ENCODE measurements around the gene CCDC85B.

DNA sequence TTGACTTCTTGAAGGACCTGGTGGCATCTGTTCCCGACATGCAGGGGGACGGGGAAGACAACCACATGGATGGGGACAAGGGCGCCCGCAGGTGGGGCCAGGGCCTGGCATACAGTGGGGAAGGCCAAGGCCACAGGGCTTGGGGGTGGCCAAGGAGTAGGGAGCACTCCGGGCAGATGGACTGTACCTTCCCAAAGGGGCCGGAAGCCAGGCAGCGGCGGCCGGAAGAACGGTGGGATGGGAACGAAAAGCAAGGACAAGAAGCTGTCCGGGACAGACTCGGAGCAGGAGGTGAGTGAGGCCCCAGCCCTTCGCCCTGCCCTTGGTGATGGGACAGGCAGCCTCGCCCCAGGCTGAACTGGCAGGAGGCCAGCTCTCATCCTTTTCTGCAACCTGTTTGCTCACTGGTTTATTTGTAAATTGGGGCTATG is 29.9 kb downstream of the CCDC85B start:
- TF ChIP-seq, protein P1, sequence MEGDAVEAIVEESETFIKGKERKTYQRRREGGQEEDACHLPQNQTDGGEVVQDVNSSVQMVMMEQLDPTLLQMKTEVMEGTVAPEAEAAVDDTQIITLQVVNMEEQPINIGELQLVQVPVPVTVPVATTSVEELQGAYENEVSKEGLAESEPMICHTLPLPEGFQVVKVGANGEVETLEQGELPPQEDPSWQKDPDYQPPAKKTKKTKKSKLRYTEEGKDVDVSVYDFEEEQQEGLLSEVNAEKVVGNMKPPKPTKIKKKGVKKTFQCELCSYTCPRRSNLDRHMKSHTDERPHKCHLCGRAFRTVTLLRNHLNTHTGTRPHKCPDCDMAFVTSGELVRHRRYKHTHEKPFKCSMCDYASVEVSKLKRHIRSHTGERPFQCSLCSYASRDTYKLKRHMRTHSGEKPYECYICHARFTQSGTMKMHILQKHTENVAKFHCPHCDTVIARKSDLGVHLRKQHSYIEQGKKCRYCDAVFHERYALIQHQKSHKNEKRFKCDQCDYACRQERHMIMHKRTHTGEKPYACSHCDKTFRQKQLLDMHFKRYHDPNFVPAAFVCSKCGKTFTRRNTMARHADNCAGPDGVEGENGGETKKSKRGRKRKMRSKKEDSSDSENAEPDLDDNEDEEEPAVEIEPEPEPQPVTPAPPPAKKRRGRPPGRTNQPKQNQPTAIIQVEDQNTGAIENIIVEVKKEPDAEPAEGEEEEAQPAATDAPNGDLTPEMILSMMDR (IDR thresholded peaks at IDR 0.05), result no peak
- TF ChIP-seq CBFB (CRISPR knock-in tag; IDR thresholded peaks at IDR 0.05; ENCODE audit: low read depth) (no peak), ELF4 (CRISPR knock-in tag; IDR thresholded peaks at IDR 0.05; ENCODE audit: low read depth) (no peak), ZNF219 (CRISPR knock-in tag; IDR thresholded peaks at IDR 0.05; ENCODE audit: borderline replicate concordance) (no peak), NR1H2 (CRISPR knock-in tag; IDR thresholded peaks at IDR 0.05) (no peak), FOXP1 (CRISPR knock-in tag; IDR thresholded peaks at IDR 0.05; ENCODE audit: borderline replicate concordance) (no peak), JUN (CRISPR knock-in tag; IDR thresholded peaks at IDR 0.05) (no peak), ETV6 (CRISPR knock-in tag; IDR thresholded peaks at IDR 0.05) (no peak), FOXK1 (CRISPR knock-in tag; IDR thresholded peaks at IDR 0.05) (no peak), CREB1 (CRISPR knock-in tag; IDR thresholded peaks at IDR 0.05) (no peak), CREM (CRISPR knock-in tag; IDR thresholded peaks at IDR 0.05) (no peak)
- TF ChIP-seq, protein P2, sequence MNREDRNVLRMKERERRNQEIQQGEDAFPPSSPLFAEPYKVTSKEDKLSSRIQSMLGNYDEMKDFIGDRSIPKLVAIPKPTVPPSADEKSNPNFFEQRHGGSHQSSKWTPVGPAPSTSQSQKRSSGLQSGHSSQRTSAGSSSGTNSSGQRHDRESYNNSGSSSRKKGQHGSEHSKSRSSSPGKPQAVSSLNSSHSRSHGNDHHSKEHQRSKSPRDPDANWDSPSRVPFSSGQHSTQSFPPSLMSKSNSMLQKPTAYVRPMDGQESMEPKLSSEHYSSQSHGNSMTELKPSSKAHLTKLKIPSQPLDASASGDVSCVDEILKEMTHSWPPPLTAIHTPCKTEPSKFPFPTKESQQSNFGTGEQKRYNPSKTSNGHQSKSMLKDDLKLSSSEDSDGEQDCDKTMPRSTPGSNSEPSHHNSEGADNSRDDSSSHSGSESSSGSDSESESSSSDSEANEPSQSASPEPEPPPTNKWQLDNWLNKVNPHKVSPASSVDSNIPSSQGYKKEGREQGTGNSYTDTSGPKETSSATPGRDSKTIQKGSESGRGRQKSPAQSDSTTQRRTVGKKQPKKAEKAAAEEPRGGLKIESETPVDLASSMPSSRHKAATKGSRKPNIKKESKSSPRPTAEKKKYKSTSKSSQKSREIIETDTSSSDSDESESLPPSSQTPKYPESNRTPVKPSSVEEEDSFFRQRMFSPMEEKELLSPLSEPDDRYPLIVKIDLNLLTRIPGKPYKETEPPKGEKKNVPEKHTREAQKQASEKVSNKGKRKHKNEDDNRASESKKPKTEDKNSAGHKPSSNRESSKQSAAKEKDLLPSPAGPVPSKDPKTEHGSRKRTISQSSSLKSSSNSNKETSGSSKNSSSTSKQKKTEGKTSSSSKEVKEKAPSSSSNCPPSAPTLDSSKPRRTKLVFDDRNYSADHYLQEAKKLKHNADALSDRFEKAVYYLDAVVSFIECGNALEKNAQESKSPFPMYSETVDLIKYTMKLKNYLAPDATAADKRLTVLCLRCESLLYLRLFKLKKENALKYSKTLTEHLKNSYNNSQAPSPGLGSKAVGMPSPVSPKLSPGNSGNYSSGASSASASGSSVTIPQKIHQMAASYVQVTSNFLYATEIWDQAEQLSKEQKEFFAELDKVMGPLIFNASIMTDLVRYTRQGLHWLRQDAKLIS (CRISPR knock-in tag; IDR thresholded peaks at IDR 0.05; ENCODE audit: borderline replicate concordance), result no peak
